GM21526 (cell line): ENCODE measurements around the gene MDFI.

Experiments
- ATAC-seq: cut with Tn5 transposase; IDR thresholded peaks from one replicate; pipeline ENCODE4 v1.9.1; 2021; ENCODE audit warnings: moderate library complexity; ENCODE audit not compliant: unreplicated experiment, low FRiP score

The MDFI gene

DNA sequence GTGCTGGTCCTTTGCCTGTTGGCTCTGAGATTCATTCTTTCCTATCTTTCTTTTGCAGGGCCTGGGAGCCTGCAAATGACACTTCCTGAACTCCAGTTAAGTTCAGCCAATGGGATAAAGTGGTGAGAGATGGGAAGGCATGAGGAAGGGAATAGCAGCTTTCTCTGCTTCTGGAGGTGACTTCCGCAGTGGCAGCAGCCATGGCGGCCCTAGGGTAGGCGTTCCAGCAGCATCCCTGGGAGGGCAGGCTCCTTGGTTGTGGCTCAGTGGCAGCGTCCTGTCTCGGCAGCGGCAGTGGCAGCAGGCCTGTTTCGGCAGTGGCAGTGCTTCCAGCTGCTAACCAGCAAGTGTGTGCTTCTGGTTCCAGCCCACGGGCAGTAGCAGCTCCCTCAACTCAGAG is 7.3 kb upstream of the MDFI start:
- ATAC-seq, result no peak

DNA sequence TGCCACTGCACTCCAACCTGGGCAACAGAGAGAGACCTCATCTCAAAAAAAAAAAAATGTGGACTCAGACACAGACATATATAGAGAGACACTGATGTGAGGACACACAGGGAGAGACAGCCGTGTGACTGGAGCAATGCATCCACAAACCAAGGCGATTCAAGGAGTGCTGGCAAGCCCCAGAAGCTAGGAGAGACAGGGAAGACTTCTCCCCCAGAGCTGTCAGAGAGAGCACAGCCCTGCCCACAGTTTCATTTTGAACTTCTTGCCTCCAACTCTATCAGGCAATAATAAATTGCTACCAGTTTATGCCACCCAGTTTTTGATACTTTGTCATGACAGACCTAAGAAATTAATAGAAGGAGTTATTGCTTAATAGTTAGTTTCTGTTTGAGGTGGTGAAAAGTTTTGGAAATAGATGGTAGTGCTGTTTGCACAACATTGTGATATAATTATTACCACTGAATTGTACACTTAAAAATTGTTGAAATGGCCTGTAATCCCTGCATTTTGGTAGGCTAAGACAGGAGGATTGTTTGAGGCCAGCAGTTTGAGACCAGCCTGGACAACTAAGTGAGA is 5.1 kb upstream of the MDFI start:
- no peak for ATAC-seq

DNA sequence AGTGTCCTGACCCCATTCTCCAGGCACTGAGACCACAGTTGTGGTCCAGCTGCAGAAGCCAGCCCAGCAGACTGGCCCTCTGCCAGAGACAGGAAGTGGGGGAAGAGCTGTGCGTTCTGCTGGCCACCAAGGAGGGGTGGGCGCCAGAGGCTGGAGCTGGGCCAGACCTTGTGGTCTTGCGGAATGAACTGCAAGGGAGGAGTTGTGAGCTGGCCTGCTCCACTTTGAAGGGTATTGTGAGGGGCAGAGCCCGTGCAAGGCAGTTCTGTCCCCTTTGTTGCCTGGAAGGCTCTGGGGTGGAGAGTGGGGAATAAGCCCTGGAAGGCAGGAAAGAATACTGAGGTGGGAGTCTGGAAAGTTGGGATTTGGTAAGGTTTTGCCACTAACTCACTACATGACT is 3.6 kb upstream of the MDFI start:
- ATAC-seq, result no peak

DNA sequence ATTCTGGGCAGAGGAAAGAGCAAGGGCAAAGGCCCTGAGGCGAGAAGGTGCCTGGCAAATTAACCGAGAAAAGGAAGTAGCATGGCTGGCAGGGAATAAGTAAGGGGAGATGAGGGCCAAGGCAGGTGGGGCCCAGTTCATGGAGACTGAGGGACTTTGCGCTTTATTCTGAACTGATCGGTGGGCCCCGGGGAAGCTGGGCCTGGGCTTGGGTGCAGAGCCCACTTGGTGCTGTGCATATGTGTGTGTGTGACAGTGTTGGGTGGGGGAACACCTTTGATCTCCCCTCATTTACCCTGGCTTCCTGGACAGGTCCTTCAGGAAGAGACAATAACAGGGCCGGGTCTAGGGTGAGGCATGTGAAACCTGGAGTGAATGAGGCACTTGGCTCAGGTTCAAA is 2.9 kb upstream of the MDFI start:
- no peak for ATAC-seq

DNA sequence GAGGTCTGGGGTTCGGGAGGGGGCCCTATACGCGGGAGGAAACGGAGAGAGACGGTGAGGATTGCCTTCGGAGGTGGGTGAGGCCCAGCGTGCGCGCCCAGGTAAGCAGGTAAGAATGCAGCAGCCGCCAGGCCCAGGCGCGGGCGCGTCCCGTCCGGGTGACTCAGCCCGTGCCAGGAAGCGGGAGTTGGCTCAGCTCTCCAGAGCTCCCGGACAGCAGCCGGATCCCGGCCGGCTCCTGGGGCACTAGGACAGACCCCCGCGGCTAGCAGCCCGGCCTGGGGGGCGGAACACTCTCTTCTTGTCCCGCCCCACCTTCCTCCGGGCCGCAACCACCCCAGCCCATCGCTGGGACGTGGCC is 1.5 kb upstream of the MDFI start:
- ATAC-seq, result no peak

DNA sequence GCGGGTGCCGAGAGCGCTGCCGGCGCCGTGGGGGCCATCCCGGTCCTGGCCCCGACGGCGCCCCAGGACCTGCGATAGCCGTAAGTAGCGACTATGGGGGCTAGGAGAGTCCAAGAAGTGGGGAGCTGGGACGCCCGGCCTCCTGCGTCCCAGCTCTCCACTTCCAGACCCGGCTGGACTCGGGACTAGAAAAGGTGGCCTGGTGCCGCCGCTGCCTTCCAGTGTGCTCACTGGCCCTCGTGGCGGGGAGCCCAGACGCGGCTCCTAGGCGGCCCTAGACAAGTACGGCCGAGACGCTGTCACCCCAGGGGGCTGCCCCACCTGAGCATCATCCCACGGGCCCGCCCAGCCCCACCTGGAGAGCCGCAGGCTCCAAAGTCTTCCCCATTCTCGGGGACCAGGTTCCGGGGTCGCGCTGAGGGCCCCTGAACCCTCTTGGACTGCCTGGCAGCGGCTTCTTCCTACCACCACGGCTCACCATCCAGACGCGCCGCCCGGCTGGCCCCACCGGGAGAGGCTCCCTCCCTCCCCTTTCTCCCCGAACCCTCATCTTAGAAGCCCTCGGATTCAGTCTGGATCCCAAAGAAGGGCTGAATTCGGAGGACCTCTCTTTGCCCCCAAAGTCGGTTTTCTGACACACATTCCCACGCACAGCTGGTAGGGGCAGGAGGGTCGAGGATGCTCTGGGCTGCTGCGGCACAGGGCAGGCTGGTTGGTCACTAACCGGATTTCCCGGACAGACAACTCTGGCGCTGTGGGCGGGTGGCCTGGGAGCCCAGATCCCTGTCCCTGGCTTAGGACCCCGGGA is 870 bp upstream of the MDFI start:
- ATAC-seq, result no peak

DNA sequence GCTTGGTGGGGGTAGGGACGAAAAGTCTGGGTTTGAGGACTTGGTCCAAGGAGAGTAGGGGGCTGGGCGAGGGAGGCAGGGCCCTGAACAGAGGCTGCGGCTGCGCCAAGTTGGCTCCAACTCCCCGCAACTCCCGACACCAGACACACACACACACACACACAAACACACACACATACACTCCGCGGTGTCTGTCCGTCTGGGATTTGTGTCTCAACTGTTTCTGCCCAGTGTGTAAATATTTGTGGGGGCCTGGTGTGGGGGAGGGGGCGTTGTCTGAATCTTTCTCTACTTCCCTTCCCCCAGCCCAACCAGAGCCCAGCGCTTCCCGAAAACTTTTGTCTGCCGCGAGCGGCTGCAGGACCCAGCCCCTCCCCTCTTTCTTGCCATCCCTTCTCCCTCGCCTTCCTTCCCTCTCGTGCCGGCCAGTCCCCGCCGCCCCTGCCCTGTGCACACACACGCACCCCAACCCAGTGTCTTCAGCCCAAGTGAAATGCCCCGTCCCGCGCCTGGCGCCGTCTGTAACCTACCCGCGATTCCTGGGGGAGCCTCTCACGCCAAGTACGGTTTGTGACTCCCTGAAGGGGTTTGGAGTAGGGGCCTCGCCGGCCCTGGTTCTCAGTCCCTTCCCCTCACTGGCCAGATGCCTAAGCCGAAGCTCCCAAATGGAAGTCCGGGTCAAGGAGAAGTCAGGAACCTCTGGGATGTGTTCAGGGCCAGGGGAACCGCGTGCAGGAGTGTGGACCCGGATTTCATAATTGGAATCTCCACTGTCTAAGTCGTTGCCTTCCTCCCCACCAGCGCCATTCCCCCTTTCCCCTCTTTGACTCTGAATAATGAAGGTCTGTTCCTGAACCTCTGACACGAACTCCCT is 904 bp downstream of the MDFI start:
- ATAC-seq, result no peak

DNA sequence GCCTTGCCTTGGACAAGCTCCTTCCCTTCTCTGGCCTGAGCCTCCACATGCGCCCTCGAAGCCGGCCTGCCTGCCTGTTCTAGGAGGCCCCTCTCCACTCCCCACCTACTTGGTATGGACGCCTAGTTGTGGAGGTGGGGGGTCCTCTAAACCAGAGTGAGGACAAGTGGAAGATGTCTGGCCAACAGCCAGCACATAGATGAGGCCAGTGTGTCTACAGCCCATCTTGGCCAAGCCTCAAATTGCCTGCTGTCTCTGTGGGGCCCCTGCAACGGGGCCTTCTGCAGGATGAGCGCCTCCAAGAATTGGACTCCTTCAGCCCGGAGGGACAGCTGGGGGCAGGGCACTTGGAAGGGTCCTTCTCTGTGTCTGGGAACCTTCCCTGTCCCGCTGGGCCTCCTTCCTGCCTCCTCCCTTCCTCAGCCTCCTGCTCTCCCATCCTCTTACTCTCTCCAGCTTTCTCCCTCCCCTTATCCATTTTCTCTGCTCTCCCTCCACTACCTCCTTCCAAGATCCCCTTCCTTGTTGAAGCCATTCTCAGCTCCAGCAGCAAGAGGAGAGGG is 1.6 kb downstream of the MDFI start:
- ATAC-seq, result no peak

DNA sequence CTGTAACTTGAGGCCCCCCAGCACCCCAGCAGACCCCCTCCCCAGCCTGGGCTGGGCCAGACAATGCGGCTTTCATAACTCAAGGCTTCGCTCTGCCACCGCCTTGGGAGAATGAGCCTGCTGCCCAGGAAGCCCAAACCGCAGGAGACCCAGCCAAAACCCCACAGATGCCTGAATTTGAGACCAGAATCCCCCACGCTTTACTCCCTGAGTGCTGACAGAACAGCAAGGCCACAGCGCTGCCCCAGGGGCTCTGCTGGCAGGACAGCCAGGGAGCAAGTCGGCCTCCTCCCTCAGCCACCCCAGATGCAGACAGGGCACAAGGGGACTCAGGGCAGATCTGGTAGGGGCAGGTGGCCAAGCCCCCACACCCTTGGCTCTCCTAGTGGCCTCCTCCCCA is 2.2 kb downstream of the MDFI start:
- ATAC-seq, result no peak

DNA sequence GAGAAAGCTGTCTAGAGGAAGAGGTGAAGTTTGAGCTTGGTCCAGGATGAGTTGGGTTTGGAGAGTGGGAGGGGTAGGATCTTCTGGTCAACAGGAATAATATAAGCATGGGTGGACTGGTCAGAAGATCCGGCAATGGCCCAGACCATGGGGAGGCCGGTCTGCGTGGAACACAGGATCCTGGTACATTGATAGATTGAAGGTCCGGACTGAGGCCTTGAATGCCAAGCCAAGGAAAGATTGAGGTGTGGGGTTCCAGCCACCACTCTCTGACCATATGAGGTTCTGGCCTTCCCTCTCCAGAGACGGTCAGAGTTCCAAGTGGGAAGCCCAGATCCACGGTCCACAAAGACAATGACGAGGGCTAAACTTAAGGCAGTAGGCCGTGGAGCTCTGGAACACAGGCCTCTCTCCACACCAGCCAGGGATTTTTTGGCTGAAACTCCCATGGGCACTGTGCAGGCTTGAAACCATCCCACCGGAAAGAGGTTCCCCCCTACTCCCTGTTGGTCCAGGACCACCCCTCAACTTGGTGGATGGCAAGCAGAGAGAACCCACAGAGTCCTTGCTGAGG is 3.2 kb downstream of the MDFI start:
- no peak for ATAC-seq

DNA sequence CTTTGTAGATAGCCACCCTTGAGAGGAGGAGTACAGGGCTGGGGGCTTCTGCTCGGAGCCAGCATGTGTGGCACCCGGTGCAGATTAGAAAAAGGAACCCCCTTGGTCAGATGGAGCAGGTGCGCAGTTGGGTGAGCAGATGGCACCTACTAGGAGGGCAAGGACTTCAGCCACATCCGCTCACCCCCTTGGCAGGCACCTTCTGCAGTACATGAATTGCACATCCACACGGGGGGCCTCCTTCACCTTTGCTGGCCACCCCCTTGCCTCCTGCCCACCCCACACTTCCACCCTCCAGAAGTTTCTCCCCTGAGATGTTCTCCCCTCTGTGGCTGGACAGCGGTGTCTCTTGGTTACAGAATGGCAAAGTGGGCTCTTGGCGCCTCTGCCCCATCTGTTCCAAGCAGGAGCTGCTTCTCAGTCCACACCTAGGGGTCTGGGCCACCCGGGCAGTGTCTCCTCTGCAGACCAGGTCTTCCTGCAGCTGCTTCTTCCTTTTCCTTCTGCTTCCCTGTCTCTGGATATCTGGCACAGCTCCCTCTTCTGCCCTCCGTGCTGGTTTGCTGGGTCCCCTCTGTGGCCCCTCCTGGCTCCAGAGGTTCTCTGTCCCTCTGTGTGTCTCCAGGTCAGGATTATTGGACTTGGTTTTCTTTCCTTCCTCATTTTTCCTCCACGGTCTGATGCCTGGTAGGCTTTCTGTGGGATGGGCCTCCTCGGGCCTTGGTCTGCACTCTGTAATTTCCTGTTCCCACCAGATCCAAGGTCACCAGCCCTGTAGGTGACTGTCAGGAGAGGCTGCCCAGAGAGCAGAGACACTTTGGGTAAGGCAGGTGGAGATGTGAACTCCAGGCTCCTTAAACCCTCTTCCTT is 4.1 kb downstream of the MDFI start:
- ATAC-seq, result no peak

DNA sequence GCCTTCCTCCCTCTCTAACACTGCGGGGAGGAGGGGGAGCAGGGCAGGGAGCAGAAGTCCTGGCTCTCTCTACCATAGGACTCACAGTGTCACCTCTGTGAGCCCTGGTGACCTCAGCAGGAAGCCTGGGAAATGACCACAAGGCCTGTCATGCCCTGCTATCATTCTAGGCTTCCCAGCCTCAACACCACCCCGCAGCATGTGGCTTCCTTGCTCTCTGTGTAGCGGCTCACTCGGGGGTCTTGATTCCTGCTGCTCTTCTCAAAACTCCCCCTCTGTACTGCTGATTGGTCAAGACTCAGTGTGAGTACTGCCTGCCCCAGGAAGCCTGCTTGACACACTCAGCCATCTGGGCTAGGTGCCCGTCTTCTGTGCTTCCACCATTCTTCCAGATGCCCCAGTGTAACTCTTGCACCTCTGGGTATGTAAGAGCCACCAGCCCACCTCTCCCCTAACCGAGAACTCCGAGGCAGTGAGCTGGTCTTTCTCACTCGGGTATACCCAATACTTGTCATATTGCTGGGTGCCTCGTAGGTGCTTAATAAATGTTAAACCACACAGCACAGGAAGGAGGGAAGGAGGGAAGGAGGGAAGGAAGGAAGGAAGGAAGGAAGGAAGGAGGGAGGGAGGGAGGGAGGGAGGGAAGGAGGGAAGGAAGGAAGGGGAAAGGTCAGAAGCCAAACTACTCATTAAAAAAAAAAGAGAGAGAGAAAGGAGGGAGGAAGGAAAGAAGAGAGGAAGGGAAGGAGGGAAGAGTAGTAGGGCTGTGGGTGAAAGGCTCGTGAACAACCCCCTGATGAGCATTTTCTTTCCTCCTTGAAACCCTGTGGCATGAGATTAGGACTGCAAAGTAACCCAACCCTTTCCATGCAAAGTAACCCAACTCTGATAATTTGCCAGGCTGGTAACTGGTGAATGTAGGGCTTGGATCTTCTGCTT is 5.0 kb downstream of the MDFI start:
- ATAC-seq, result no peak

DNA sequence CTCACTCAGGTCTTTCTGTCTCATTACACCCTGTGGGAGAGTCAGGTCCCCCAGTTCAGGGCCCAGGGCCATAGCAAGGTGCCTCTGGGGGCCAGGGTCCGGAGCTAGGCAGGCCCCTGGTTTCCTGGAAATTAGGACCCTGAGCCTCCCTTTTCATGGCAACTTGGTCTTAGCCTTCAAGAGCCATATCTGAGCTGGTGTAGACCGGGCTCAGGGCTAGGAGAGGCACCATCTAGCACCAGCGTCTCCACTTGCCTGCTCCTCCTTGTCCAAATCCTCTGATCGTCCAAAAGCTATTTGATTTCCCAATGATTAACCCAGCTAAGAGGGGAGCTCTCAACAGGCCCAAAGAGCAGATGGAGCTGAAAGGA is 5.6 kb downstream of the MDFI start:
- no peak for ATAC-seq

DNA sequence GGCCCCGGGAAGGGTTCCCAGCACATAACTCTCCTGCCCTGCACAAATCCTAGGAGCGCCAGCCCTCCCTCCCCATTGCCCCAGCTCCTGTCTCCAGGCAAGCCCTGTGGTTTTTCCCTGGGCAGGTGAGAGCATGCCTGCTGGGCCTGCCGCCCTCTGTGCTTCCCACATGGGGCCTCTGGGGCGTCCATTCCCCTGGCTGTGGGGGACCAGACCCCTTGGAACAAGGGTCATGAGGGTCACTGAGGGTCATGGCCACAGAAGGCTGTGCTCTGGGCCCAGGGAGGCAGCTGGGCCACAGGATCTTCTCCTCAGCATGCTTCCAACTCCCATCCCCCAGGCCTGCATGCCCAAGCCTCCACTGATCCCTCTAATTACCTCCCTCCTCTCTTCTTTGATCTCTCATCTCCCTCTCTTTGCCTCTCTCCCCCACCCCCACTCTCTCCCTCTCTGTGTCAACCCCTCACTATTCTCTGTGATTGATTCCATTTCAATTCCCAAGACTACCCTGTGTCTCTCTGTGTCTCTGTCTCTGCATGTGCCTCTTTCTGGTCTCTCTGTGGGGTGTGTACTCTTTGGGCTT is 6.1 kb downstream of the MDFI start:
- no peak for ATAC-seq

DNA sequence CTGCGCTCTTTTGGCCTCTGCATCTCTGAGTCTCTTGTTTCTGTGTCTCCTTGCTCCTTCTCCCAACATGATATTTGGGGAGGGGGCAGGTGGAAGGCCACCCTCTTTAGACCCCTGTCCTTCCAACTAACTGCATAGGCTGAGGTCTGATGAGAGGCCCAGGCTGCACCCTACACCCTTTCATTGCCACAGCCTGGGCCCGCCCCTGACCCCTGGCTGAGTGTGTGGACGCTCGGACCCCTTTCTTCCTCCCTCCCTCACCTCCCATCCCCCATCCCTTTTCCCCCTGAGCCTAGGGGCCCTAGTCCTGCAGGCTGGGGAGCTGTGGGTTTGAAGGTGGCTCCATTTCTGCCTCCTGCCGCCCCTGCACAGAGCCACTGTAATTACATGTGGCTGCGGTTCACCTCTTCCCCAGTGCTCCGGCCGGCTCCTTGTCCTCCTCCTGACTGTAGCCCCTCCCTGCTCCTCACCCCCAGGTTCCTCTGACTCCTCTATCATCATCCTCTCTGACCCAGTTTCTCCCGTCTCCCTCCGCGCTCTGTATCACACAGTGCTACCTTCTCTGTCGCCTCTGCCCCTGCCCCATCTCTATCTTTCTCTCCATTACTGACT is 6.8 kb downstream of the MDFI start:
- no peak for ATAC-seq

DNA sequence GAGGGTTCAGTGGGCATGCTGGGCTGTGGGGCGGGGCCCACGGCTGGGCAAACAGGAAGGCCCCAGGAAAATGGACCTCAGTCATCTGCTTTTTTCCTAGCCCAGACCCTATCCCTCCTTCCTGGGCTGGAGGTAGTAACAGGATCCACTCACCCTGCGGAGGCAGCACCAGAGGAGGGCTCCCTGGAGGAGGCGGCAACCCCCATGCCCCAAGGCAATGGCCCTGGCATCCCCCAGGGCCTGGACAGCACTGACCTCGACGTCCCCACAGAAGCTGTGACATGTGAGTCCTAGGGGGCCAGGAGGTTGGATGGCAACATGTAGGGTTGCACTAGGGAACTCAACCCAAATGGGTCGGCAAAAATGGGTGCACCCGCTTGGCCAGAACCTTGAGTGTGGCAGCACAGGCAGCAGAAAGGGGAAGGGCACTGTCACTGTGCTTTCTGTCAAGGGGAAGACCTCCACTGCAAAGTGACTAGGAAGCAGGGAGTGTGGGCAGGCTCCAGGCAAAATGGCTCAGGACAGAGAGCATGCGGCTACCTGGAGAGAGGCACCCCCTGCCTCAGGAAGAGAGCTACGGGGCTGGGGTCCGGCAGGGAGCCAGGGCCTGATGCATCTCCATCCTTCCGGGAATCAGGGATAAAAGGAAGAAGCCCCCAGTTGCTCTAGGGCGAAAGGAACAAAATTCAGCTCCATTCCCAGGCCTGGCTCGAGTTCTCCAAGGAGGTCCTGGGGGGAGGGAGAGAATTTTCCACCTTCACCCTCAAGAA is 7.9 kb downstream of the MDFI start:
- no peak for ATAC-seq

DNA sequence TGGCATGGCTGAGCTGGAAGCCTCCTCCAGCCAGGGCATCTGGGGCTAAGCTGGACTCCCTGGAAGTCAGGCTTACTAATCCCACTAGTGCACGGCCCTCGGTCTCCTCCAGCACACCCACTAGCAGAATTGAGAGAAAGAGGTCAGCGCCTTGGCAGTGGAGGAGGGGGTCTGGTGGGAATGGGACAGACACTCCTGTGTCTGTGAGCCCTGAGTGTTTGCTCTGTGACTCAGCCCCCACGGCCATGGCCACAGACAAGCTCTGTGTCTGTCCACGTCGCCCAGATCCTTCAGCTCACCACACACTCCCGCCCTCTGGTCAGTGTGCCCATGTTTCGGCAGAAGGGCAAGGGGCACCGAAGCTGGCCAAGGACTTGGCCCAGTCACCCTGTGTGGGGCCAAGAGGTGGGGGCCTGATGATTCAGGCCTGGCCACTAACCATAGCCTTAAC is 8.8 kb downstream of the MDFI start:
- no peak for ATAC-seq
